Measurements from ENCODE around the gene POU2F3.
A peak's percentile ranks its signal among the peaks of the same experiment; 100 is the strongest.

- peak; percentile 64 to 76 for TF ChIP-seq CTCF (IDR thresholded peaks at IDR 0.05)
- no peak for TF ChIP-seq POLR2A (IDR thresholded peaks at IDR 0.05)
- no peak for TF ChIP-seq EP300 (IDR thresholded peaks at IDR 0.05)
These were observed 10.2 kb upstream of the POU2F3 start for GRCh38 chr11:120229451-120230424.
